Measurements from ENCODE around the gene SPRN.
"Not testable (repeated sequence)": the region's sequence is repeated elsewhere in the genome, so short reads cannot be mapped to it uniquely, and the experiment has no call there.

SPRN gene

DNA sequence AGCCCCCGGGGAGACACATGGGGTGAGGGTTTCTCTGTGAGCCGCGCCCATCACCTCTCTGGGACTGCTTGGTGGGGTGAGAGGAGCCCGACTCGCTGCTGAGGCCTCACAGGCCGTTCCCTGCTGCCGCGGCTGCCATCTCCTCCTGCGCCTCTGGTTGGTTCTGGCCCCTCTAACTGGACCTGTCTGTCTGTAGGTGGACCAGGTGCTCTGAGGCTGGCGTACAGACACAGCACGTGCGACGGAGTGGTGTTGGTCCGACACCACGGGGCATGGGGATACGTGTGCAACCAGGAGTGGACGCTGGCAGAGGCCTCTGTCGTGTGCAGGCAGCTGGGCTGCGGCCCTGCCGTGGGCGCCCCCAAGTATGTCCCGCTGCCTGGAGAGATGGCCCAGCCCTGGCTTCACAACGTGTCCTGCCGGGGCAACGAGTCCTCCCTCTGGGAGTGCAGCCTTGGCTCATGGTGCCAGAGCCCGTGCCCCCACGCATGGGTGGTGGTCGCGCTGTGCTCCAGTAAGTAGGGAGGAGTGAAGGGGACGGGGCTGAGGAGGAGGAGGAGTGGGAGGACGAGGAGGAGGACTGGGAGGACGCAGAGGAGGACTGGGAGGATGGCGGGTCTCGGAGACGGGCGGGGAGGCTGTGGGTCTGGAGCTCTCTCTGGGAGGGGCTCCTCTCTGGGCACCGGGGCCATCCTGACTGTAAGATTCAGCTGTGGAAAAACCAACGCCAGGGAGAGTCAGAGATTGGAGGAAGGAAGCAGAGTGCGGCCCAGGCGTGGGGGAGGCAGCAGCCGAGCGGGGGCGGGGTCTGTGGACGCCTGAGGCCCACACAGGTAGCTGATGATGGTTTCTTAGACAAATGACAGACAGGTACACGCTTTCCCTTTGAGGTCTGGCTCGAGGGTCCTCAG lies 31.9 kb upstream of the SPRN start:
- no peak for DNase-seq

DNA sequence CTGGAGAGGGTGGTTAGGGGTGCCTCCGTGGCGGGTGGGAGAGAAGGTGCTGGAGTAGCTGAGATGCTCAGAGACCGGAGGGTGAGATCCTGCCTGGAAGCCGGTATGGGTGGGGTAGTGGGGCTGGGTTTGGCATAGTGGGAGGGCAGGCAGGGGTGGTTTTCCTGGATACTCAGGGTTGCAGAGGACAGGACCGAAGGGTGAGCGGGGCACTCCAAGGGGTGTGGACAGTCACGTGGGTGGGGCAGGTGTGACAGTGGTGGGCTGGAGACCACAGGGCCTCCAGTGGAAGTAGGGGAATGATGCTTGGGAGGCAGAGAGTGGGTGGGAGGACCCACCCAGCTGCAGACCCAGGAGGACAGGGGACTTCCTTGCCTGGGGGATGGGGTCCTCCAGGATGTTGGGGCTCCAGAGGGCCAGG lies 31.2 kb upstream of the SPRN start:
- no peak for DNase-seq

DNA sequence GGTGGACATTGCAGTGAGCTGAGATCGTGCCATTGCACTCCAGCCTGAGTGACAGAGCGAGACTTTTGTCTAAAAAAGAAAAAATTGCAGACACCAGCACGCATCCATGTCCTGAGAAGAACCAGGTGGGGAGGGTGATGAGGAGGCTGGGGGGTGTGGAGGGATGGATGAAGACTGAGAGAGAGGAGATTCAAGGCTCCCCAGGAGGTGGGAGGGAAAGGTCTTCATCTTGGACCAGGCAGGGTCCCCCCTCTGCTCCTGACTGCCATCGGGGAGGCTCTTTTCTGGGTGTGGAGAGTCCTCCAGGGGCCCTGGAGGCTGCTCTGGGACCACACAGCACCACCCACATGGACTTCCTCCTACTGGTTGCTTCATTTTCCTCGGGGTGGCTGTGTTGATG lies 30.8 kb upstream of the SPRN start:
- no peak for DNase-seq

DNA sequence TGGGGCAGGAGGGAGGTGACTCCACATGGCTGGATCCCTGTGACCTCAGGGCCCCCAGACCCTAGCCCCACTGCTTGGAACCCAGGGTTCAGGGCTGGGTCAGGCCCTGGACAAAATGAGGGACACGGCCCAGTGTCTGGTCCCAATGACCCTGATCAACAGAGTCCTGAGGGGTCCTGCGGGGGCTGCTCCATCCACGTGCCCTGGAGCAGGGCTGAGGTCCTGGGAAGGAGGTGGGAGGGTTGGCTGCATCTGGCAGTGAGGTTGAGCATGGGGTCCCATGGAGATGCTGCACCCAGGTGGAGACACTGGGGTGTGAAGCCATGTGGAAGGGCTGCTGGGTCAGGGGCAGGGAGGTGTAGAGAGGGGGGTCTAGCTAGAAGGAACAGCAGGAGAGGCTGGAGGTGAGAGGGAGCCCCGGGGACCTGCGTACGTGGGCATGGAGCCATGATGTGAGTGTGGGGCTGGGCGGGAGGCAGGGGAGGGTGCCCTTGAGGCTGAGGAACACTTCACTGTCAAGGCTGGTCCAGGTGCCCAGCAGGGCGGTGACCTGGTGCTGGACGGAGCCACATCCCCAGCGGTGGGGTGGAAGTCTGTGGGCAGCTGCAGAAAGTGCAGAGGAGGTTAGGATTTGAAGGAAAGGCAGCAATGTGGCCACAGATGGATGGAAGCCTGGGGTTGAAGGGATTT lies 29.9 kb upstream of the SPRN start:
- DNase-seq: no peak

DNA sequence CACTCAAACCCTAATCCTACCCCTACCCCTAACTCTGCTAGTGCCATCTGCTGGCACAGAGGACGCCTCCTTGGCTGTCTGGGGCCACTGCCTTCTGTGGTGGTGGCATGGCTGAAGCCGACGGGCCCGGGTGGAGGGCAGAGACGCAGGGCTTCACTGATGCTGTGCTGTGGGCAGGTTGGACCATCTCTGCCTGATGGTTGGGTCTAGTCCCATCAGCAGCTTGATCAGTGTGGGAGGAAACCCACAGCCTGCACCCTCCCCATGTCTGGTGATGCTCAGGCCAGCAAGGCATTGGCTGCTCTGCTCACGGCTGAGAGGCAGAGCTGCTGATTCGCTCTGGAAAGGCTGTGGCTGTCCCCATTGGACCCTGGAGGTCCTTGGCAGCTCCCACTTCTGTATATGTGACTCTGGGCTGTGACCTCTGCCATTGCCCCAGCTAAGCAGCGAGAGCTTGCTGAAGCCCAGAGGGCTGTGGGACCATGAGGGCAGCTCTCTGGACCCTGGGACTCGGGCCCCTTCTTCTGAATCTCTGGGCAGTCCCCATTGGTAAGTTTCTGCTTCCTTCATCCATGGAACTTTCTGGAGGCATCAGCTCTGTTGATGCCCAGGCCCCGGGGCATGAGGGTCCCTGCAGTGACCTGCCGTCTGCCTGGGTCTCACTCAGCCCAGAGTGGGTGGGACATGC lies 29.2 kb upstream of the SPRN start, which contains the start of gene SCART1:
Gene SCART1 (plus strand): TSS at position 430 of the 688 bp plus-strand sequence. CDS start 53 bp downstream, at position 483.
- no peak for DNase-seq

DNA sequence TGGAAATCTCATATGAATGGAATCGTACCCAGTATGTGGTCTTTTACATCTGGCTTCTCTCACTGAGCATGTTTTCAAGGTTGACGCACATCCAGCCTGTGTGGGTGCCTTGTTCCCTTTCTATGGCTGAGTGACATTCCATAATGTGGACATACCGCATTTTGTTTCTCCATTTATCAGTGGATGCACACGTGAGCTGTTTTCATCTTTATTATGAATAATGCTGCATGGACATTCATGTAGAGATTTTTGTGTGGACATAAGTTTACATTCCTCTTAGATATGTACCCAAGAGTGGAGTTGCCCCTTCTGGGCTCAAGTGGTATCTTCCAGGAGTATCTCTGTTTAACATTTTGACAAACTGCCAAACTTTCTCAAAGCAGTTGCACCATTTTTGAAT lies 28.0 kb upstream of the SPRN start:
- DNase-seq: no peak

DNA sequence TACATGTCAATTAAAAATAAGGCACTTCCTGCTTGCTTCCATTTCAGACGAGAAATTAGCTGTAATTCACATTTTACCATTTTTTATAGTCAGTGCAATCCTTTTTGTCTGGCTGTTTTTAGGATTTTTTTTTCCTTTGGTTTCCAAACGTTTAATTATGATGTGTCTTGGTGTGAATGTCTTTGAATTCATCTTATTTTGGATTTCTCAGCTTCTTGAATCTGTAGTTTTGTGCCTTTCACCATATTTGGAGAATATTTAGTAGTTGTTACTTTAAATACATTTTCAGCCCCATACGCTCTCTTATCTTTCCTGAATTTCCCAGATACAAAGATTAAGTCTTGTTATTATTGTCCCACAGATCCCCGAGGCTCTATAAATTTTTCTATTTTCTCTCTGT lies 26.9 kb upstream of the SPRN start:
- DNase-seq: no peak

DNA sequence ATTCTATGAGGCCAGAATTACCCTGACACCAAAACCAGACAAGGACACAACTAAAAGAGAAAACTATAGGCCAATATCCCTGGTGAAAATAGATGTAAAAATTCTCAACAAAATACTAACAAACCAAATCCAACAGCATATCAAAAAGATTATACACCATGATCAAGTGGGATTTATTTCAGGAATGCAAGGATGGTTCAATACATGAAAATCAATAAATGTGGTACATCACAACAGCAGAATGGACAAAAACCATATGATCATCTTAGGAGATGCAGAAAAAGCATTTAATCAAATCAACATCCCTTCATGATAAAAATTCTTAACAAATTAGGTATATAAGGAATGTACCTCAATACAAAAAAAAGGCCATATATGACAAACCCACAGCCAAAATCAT lies 23.7 kb upstream of the SPRN start:
- no peak for DNase-seq

DNA sequence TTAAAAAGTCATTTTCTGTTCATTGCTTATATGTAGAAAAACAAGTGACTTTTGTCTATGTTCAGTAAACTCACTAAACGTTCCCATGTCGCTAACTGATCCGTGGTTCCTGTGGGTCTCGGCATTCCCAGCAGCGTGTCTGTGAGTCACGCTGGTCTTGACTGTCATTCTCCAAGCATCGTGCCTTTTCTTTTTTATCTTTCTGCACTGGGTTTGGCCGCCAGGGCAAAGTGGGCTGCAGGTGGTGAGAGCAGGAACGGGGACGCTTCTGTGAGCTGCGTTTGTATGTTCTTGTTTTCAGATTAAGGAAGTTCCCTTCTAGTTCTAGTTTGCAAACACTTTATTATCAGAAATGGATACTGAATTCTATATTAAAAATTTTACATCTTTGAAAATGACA lies 22.6 kb upstream of the SPRN start:
- DNase-seq: no peak

DNA sequence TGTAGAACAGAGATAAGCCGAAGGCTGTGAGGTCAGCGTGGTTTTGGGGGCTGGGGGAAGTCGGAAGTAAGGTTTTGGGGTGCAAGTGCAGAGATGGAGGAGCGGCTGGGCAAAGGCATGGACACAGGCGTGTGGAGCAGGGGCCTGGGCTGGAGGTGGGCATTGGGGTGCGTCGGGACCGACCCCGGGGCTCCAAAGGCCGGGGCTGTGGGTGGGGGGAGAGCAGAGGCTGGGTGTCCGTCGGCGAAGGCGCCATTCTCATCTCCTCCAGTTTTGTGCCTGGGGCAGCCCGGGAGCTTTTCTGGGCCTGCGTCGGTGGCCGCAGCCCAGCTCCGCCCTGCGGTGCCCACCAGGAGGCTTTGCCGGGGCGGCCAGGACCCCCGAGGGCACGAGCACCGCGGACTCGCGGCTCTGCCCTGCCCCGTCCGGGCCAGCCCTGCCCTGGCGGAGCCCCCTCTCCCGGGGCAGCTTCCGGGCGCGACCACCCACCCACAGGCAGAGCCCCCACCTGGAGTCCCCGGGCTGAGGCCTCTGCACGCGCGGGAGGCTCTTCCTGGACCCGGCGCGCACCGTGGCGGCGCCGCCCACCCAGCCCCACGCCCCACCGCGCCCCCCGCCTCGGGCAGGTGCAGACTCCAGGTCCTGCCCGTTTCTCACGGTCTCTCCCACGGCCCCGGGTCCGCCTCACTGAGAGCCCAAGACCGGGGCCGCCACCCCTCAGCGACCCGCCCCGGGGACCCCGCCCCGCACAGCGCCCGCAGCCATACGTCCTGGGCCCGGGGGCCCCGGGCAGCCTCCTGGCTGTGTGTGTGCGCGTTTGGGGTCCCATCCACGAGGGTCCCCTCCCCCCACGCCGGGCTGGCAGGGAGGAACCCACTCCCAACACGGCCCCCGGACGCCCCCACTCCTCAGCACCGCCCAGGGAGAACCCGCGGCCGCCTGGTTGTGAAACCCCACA lies 21.6 kb upstream of the SPRN start:
- no peak for DNase-seq

DNA sequence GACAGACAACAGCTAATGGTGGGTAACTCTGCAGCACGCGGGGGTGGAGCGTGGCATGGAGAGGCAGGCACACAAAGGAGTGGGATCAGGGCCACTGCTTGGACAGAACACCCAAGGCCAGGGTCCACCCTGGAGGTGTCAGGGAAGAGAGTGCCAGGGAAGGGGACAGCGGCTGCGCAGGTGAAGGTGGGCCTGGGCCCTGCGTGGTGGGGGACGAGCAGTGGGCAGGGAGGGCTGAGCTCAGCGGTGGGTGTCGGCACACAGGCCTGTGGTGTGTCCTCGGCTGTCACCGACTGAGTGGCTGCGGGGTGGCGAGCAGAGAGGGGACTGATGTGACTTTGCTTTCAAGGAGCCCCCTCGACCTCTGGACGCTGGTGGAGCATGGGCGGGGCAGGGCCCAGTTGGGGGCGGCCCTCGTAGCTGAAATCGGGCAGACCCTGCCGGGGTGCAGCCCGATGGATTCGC lies 20.9 kb upstream of the SPRN start:
- DNase-seq: no peak

DNA sequence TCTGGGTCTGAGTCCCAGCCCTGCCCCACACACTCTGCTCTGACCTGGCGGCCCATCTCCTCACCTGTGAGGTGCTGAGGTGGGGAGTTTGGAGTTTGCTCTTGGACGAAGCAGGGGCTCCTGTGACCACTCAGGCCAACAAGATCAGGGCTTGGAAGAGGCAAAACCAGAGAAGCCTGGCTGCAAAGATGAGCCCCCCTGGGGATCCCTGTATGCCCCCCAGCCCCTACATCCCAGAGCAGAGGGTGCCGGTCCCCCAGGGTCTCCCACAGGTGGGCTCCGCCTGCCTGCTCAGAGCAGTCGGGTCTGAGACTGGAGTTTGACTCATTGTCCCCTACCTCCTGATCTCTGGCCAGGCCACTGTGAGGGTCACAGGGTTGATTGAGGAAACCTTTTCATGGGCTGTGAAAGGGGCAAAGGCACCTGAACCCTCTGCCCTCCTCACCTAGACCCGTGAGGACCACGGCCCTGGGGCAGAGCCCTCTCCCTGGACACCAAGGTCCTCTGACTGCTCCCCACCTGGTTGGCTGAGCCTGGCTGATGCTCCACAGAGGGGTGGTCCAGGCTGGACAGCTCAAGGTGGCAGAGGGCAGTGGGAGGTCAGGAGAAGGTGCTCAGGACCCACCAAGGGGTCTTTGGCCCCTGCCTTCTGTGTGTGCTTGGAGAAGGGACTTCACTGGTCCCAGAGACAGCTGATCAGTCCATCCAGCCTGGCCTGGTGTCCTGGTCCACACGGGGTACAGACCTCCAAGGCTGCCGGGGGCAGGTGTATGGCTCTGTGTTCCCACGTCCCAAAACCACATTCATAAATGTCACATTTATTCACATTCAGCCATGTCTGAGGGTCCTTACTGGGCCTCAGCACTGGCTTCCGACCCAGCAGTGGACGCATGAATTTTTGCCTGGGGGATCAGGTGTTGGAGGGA lies 20.2 kb upstream of the SPRN start:
- DNase-seq: no peak

DNA sequence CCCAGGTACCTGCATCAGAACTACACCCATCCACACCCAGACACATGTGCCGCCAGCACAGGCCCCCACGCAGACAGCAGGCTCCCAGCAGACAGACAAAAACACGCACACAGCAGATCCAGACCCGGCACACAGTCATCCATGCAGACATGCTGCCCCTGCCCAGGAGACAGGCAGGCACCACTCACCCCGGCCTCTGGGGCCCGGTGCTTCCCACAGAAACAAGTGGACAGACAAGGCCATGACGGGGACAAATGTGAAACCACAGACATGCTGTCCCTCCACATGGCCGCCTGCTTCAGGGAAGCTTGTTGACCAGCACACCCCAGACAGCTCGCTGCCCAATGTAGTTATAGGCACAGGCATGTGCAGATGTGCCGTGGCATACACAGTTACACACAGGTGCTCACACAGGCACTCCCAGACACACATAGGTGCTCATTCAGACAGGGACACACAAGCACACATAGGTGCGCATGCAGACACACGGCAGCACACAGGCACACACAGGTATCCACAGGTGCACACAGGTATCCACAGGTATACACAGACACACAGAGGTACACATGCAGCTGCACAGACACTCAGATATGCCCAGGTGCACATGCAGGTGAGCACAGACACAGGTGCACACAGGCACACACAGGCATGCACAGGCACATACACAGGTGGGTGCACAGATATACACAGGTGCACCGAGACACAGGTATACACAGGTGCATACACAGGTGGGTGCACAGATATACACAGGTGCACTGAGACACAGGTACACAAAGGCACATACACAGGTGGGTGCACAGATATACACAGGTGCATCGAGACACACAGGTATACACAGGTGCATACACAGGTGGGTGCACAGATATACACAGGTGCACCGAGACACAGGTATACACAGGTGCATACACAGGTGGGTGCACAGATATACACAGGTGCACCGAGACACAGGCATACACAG lies 18.8 kb upstream of the SPRN start:
- DNase-seq: no peak

DNA sequence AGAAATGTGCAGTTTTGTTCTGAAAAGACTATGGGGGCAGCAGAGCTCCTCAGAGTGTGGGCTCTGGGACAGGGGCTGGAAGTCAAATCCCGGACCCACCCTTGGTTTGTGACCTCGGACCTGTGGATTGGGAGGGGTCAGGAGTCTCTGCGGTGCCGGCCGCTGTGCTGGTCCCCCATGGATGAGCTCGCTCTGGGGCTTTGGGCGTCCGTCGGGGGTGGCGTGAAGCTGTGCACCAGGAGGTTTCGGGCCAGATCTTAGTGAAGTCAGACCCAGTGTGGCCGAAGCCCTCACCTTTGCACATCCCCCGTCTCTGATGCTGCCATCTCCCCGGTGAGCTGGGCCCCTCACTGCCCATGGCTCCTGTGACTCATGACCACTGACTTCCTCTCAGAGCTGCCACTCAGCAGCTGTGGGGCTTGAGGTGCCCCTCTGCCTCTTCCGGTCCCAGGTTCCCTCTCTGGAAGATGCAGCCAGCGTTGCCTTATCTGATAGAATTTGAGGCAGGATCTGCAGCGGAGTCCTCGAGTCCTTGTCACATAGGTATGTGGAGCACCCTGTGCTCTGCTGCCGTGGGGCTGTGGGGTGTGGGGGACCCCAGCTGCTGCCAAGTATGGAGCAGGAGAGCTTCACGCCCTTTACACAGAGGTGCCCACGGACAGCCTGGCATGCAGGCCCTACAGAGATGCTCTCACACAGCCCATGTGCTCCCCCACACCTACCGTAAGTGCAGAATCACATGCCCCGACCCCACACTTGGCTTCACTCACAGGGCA lies 18.0 kb upstream of the SPRN start:
- DNase-seq: no peak

DNA sequence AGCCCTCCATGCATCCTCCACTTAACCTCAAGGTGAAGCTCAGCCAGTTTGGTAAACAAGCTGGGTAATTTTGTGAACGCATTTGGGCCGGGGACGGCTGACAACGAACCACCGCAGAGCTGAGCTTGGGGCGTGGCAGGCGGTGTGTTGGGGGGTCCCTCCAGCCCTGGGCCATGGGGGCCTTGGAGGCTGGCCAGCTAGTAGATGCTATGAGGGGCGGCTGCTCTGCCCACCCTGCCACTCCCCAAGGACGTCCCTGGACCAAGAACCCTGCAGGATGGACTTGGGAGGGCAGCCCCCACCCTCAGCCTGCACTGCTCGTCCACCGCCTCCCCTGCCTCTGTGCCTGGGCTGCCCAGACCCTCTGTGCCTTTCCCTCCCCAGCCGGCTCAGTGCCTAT lies 17.4 kb upstream of the SPRN start:
- no peak for DNase-seq

DNA sequence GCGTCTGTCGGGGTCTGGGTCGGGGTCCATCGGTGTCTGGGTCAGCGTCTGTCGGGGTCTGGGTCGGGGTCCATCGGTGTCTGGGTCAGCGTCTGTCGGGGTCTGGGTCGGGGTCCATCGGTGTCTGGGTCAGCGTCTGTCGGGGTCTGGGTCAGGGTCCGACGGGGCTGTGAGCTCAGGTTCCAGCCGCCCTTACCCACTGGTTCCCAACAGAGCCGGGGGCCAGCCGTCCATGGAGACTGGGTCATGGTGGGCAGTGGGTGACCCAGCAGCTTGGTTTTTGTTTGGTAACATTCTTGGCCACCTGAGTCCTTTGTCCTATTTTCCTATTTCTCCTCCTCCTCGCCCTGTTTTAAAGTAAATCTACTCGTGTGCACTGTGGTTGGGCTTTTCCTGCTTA lies 16.9 kb upstream of the SPRN start:
- not testable (repeated sequence) for DNase-seq

DNA sequence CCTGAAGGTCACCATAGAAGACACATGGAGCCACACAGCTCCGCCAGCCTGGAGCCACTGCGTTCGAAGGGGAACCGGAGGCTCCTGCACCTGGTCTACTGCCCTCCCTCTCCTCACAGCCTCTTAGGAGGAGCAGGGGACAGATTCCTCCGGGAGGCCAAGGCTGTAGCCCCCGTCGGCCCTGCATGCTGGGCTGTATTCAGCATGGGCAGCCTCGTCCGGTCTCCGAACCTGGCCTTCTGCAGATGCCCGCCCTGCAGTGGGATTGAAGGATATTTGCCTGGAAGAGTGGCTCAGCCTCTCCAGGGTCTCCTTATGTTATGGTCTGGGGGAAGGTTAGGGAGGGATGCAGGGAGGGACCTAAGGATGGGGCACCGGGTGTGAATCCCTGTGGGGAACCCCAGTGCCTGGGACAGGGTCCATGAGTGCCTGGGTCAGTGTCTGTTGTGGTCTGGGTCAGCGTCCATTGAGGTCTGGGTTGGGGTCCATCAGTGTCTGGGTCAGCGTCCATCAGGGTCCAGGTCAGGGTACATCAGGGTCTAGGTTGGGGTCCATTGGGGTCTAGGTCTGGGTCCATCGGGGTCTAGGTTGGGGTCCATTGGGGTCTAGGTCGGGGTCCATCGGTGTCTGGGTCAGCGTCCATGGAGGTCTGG lies 16.3 kb upstream of the SPRN start:
- DNase-seq: no peak

Measured in GF-D8 (cell line).